HCT116 (cell line): ENCODE measurements around the gene DAPK2. TPM values are rescaled to one million over a fixed set of nuclear protein-coding genes. Genes with fewer than 3 reads are reported as not detected.

Experiments
- ATAC-seq: fragments of 200-7000 bp; cut with Tn5 transposase; 2 replicates; pipeline ENCODE4 v1.9.1; 2020; ENCODE audit warnings: mild to moderate bottlenecking, moderate library complexity
- BruUV-seq: library from RNA; stranded (reverse); fragments of 400-500 nt; replicated peaks from 2 replicates; lab custom pipeline; 2021; lab: Mats Ljungman, UMichigan
- CTCF ChIA-PET: fragments of 300-600 bp; sonication (Branson Sonifier 250); formaldehyde crosslinking; loops from one replicate; lab custom pipeline; 2021; ENCODE audit warnings: antibody characterized with exemption; lab: Charles Lee
- POLR2A ChIA-PET: fragments of 300-600, 350-600 bp; sonication (Branson Sonifier 250); formaldehyde crosslinking; loops from one replicate; lab custom pipeline; 2021; ENCODE audit warnings: antibody characterized with exemption; lab: Charles Lee
- RAD21 ChIA-PET, 2 experiments: fragments of 300-600 bp; sonication (Branson Sonifier 250); formaldehyde crosslinking; loops; one replicate each; lab custom pipeline; 2023; ENCODE audit warnings: low total read pairs in 2 of 2; ENCODE audit not compliant: uncharacterized antibody in 2 of 2, unreplicated experiment in 2 of 2, low non-redundant PET in 1 of 2; lab: Charles Lee
- DNase-seq: peaks from one replicate; pipeline ENCODE4 v3.0.0-alpha.2; 2010; ENCODE audit warnings: low read depth, low spot score
- H2AFZ ChIP-seq: fragments of 200-600 bp; shearing (Covaris generic), sonication (generic); 2 replicates; pipeline ENCODE4 v1.6.1; 2017; ENCODE audit warnings: low read depth, mixed run types, mixed read lengths, antibody characterized with exemption, low read length; ENCODE audit not compliant: poor library complexity, severe bottlenecking
- H3K27ac ChIP-seq: 2 replicates; pipeline ENCODE4 v1.5.1; 2012; ENCODE audit warnings: low read depth, low read length
- H3K27me3 ChIP-seq: fragments of 200-600 bp; sonication (generic); 2 replicates; pipeline ENCODE4 v1.6.1; 2016; ENCODE audit warnings: mixed run types, low read length, mixed read lengths; ENCODE audit not compliant: insufficient read depth
- H3K36me3 ChIP-seq, 2 experiments: fragments of 200-500 bp in 1 of 2; fragments of 200-600 bp in 1 of 2; sonication (Bioruptor generic) in 1 of 2; sonication (generic) in 1 of 2; 2 replicates each; pipeline versions ENCODE4 v1.5.1 to v1.6.1; 2014 to 2016; ENCODE audit warnings: low read length in 2 of 2, inconsistent platforms in 1 of 2, mixed read lengths in 1 of 2, mixed run types in 1 of 2; ENCODE audit not compliant: insufficient read depth in 2 of 2, control insufficient read depth in 1 of 2
- H3K4me1 ChIP-seq, 2 experiments: fragments of 200-600 bp in 1 of 2; sonication (generic) in 1 of 2; 2 replicates each; pipeline versions ENCODE4 v1.5.1 to v1.6.1; 2012 to 2017; ENCODE audit warnings: low read length in 2 of 2, inconsistent platforms in 1 of 2, mild to moderate bottlenecking in 1 of 2, mixed read lengths in 1 of 2, mixed run types in 1 of 2, moderate library complexity in 1 of 2; ENCODE audit not compliant: insufficient read depth in 2 of 2, control insufficient read depth in 1 of 2
- H3K4me2 ChIP-seq: fragments of 200-600 bp; sonication (generic); 2 replicates; pipeline ENCODE4 v1.6.1; 2017; ENCODE audit warnings: mixed run types, low read length, mixed read lengths
- H3K4me3 ChIP-seq, 2 experiments: fragments of 200-600 bp in 1 of 2; sonication (generic) in 1 of 2; replicated peaks in 1 of 2; 2 replicates each; pipeline ENCODE4 v1.5.1; 2011 to 2016; ENCODE audit warnings: low read length in 2 of 2, control low read depth in 1 of 2, low read depth in 1 of 2, mild to moderate bottlenecking in 1 of 2, mixed read lengths in 1 of 2, mixed run types in 1 of 2
- H3K79me2 ChIP-seq: fragments of 200-600 bp; sonication (generic); 2 replicates; pipeline ENCODE4 v1.6.1; 2017; ENCODE audit warnings: mild to moderate bottlenecking, mixed run types, low read length, moderate library complexity, mixed read lengths; ENCODE audit not compliant: insufficient read depth
- H3K9ac ChIP-seq: fragments of 200-600 bp; sonication (generic); 2 replicates; pipeline ENCODE4 v1.6.1; 2016; ENCODE audit warnings: low read length, mixed read lengths
- H3K9me2 ChIP-seq: fragments of 200-600 bp; sonication (generic), shearing (Covaris generic); 2 replicates; pipeline ENCODE4 v1.6.1; 2017; ENCODE audit warnings: mixed run types, mild to moderate bottlenecking, moderate library complexity; ENCODE audit not compliant: insufficient read depth
- H3K9me3 ChIP-seq, 2 experiments: fragments of 200-500 bp in 1 of 2; fragments of 200-600 bp in 1 of 2; sonication (Bioruptor generic) in 1 of 2; sonication (generic) in 1 of 2; 2 replicates each; pipeline ENCODE4 v1.6.1; 2014 to 2017; ENCODE audit warnings: low read length in 2 of 2, mixed read lengths in 2 of 2, inconsistent platforms in 1 of 2, low read depth in 1 of 2, mild to moderate bottlenecking in 1 of 2, mixed run types in 1 of 2, moderate library complexity in 1 of 2; ENCODE audit not compliant: control insufficient read depth in 1 of 2, insufficient read depth in 1 of 2
- H4K20me1 ChIP-seq: fragments of 200-600 bp; sonication (generic), shearing (Covaris generic); 2 replicates; pipeline ENCODE4 v1.6.1; 2017; ENCODE audit warnings: mixed run types, mild to moderate bottlenecking, moderate library complexity; ENCODE audit not compliant: insufficient read depth
- CBX3 ChIP-seq: IDR thresholded peaks from 2 replicates; pipeline ENCODE4 v1.6.1; 2012; ENCODE audit warnings: low read depth
- CEBPB ChIP-seq: IDR thresholded peaks from 2 replicates; pipeline ENCODE4 v1.6.1; 2012; ENCODE audit warnings: low read depth
- EGR1 ChIP-seq: IDR thresholded peaks from 2 replicates; pipeline ENCODE4 v1.6.1; 2012; ENCODE audit warnings: low read depth
- ELF1 ChIP-seq: IDR thresholded peaks from 2 replicates; pipeline ENCODE4 v1.6.1; 2012; ENCODE audit warnings: low read depth, borderline replicate concordance
- EZH2 ChIP-seq: fragments of 200-600 bp; sonication (generic); IDR thresholded peaks from 2 replicates; pipeline ENCODE4 v1.6.1; 2017; ENCODE audit warnings: antibody characterized with exemption, mixed run types
- EZH2phosphoT487 ChIP-seq: fragments of 200-600 bp; IDR thresholded peaks from 2 replicates; pipeline ENCODE4 v1.6.1; 2018; ENCODE audit warnings: antibody characterized with exemption, borderline replicate concordance
- FOSL1 ChIP-seq: IDR thresholded peaks from 2 replicates; pipeline ENCODE4 v1.6.1; 2012; ENCODE audit warnings: low read depth
- JUND ChIP-seq: IDR thresholded peaks from 2 replicates; pipeline ENCODE4 v1.6.1; 2012
- POLR2A ChIP-seq: IDR thresholded peaks from 2 replicates; pipeline ENCODE4 v1.7.0; 2011; ENCODE audit warnings: borderline replicate concordance; ENCODE audit not compliant: insufficient read depth, insufficient read length; ENCODE audit errors: extremely low read depth
- POLR2AphosphoS5 ChIP-seq: IDR thresholded peaks from 2 replicates; pipeline ENCODE4 v1.6.1; 2011; ENCODE audit warnings: mild to moderate bottlenecking, low read depth, low read length, moderate library complexity
- RAD21 ChIP-seq: IDR thresholded peaks from 2 replicates; pipeline ENCODE4 v1.6.1; 2012; ENCODE audit warnings: low read depth, mild to moderate bottlenecking
- SIN3A ChIP-seq: IDR thresholded peaks from 2 replicates; pipeline ENCODE4 v1.6.1; 2012; ENCODE audit warnings: low read depth
- SRF ChIP-seq: IDR thresholded peaks from 2 replicates; pipeline ENCODE4 v1.6.1; 2012; ENCODE audit warnings: low read depth
- YY1 ChIP-seq: IDR thresholded peaks from 2 replicates; pipeline ENCODE4 v1.6.1; 2011; ENCODE audit warnings: low read length, low read depth, moderate library complexity, mild to moderate bottlenecking; ENCODE audit not compliant: insufficient replicate concordance; ENCODE audit errors: extremely low read depth
- ZFX ChIP-seq: fragments of 450-650 bp; IDR thresholded peaks from 2 replicates; pipeline ENCODE4 v1.6.1; 2017
- intact Hi-C: fragments of 100-400 bp; cut with micrococcal nuclease; formaldehyde crosslinking; loops from 2 replicates; pipeline ENCODE4 v1.10.0; 2022
- total RNA-seq: library from RNA; stranded (reverse); gene quantifications from one replicate; pipeline ENCODE4 v1.2.1, GENCODE V29; 2021; ENCODE audit not compliant: unreplicated experiment
- TF ChIP-seq, protein P1 (sequence below): IDR thresholded peaks from 2 replicates; pipeline ENCODE4 v1.6.1; 2011; ENCODE audit warnings: mild to moderate bottlenecking, low read length, moderate library complexity; ENCODE audit not compliant: insufficient replicate concordance; ENCODE audit errors: extremely low read depth
- TF ChIP-seq, protein P2 (sequence below), 3 experiments: fragments of 200-600 bp in 1 of 3; sonication (generic) in 1 of 3; IDR thresholded peaks in 2 of 3; conservative IDR thresholded peaks in 1 of 3; 2 replicates each; pipeline ENCODE4 v1.5.1; 2012 to 2017; ENCODE audit warnings: low read depth in 2 of 3, low read length in 2 of 3, antibody characterized with exemption in 1 of 3, borderline replicate concordance in 1 of 3, control low read depth in 1 of 3, mild to moderate bottlenecking in 1 of 3, mixed read lengths in 1 of 3, mixed run types in 1 of 3, moderate library complexity in 1 of 3; ENCODE audit not compliant: insufficient read depth in 1 of 3

The DAPK2 gene
- total RNA-seq, 1 experiment from 2014 or later, result 4.8 TPM

DNA sequence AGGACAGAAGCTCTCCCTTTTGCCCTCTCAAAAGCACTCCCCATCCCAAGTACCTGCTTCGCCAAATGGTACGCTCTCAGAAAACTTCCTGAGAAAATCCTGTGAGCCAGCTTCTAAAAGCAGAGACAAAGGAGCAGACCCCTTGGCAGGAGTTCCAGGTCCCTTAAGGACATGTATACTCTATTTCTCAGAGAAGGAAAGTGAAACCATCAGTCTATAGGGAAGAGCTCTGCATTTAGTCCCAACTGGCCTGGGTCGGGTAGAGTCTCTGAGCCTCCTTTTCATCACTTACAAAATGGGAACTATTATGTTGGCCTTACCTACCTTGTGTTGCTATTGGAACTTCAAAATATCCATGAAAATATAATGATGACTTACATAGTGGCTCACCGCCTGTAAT is 19.7 kb downstream of the DAPK2 start:
- POLR2A ChIA-PET, result no interaction called here

More for the DNA sequence above, 19.7 kb downstream of the DAPK2 start:
- BruUV-seq, result no TSS peak
- Histone ChIP-seq H3K27ac (no peak overlapping the region), H3K27me3 (no peaks in the 10 kb centered on the region), H3K9me2 (no peaks in the 10 kb centered on the region), H3K4me3 (no peak overlapping the region), H2AFZ (no peak overlapping the region), H3K4me2 (no peak overlapping the region), H4K20me1 (no peaks in the 10 kb centered on the region), H3K9me3 (no peaks in the 10 kb centered on the region), H3K9ac (no peak overlapping the region), H3K36me3 (no peaks in the 10 kb centered on the region), H3K4me1 (peaks cover 14 to 26% of the 10 kb centered on the region in 2 experiments), H3K79me2 (no peaks in the 10 kb centered on the region)
- ATAC-seq (no peak), DNase-seq (no peak)
- intact Hi-C loops, result no loop called here
- ChIA-PET RAD21 (no interaction called here), CTCF (no interaction called here)
- TF ChIP-seq SRF (no peak), ZFX (no peak), EZH2 (no peak), EZH2phosphoT487 (no peak), JUND (no peak), POLR2AphosphoS5 (no peak), FOSL1 (no peak), CBX3 (no peak), ELF1 (no peak), POLR2A (no peak), EGR1 (no peak), SIN3A (no peak), RAD21 (no peak), CEBPB (no peak), YY1 (no peak)
- TF ChIP-seq, protein P1, sequence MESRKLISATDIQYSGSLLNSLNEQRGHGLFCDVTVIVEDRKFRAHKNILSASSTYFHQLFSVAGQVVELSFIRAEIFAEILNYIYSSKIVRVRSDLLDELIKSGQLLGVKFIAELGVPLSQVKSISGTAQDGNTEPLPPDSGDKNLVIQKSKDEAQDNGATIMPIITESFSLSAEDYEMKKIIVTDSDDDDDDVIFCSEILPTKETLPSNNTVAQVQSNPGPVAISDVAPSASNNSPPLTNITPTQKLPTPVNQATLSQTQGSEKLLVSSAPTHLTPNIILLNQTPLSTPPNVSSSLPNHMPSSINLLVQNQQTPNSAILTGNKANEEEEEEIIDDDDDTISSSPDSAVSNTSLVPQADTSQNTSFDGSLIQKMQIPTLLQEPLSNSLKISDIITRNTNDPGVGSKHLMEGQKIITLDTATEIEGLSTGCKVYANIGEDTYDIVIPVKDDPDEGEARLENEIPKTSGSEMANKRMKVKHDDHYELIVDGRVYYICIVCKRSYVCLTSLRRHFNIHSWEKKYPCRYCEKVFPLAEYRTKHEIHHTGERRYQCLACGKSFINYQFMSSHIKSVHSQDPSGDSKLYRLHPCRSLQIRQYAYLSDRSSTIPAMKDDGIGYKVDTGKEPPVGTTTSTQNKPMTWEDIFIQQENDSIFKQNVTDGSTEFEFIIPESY, result no peak
- TF ChIP-seq, protein P2, sequence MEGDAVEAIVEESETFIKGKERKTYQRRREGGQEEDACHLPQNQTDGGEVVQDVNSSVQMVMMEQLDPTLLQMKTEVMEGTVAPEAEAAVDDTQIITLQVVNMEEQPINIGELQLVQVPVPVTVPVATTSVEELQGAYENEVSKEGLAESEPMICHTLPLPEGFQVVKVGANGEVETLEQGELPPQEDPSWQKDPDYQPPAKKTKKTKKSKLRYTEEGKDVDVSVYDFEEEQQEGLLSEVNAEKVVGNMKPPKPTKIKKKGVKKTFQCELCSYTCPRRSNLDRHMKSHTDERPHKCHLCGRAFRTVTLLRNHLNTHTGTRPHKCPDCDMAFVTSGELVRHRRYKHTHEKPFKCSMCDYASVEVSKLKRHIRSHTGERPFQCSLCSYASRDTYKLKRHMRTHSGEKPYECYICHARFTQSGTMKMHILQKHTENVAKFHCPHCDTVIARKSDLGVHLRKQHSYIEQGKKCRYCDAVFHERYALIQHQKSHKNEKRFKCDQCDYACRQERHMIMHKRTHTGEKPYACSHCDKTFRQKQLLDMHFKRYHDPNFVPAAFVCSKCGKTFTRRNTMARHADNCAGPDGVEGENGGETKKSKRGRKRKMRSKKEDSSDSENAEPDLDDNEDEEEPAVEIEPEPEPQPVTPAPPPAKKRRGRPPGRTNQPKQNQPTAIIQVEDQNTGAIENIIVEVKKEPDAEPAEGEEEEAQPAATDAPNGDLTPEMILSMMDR (IDR thresholded peaks at IDR 0.05 in 2 of 3, conservative IDR thresholded peaks at IDR 0.05 in 1 of 3; ENCODE audit: borderline replicate concordance in 1 of 3, insufficient read depth in 1 of 3, low read depth in 2 of 3, low read length in 2 of 3), result no peak
